ENCODE results near the gene LRP1-AS.

DNA sequence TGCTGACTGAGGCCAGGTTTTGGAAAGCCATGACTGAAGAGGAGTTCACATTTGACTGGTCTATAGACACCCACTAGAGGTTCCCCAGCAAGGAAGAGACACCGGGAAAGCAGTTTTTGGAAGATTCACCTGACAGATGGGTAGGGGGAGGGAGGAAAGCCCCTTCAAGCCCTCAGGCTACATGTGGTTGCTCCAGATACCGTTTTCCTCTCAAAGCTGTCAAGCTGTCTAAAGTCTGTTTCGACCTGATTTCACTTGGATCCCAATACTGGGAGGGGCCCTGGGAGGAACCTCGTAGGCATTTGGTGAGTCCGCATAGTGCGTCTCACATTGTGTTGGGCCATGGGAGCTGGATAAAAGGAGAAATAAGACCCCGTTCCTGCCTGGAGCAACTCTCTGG, 20.9 kb downstream of the LRP1-AS start:
- TF ChIP-seq EZH2 (IDR thresholded peaks at IDR 0.05) (no peak), CEBPB (IDR thresholded peaks at IDR 0.05; ENCODE audit: low read depth) (no peak), ZFX (IDR thresholded peaks at IDR 0.05) (no peak), POLR2A (IDR thresholded peaks at IDR 0.05; ENCODE audit: borderline replicate concordance, extremely low read depth, insufficient read depth, insufficient read length) (no peak), POLR2AphosphoS5 (IDR thresholded peaks at IDR 0.05; ENCODE audit: low read depth, low read length) (no peak), TCF7L2 (IDR thresholded peaks at IDR 0.05; ENCODE audit: borderline replicate concordance, extremely low read depth, insufficient read depth, insufficient read length) (no peak), EZH2phosphoT487 (IDR thresholded peaks at IDR 0.05; ENCODE audit: borderline replicate concordance) (no peak), ZNF274 (IDR thresholded peaks at IDR 0.05; ENCODE audit: low read depth, low read length) (no peak)
- TF ChIP-seq, protein P1, sequence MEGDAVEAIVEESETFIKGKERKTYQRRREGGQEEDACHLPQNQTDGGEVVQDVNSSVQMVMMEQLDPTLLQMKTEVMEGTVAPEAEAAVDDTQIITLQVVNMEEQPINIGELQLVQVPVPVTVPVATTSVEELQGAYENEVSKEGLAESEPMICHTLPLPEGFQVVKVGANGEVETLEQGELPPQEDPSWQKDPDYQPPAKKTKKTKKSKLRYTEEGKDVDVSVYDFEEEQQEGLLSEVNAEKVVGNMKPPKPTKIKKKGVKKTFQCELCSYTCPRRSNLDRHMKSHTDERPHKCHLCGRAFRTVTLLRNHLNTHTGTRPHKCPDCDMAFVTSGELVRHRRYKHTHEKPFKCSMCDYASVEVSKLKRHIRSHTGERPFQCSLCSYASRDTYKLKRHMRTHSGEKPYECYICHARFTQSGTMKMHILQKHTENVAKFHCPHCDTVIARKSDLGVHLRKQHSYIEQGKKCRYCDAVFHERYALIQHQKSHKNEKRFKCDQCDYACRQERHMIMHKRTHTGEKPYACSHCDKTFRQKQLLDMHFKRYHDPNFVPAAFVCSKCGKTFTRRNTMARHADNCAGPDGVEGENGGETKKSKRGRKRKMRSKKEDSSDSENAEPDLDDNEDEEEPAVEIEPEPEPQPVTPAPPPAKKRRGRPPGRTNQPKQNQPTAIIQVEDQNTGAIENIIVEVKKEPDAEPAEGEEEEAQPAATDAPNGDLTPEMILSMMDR (IDR thresholded peaks at IDR 0.05 in 2 of 3, conservative IDR thresholded peaks at IDR 0.05 in 1 of 3; ENCODE audit: borderline replicate concordance in 1 of 3, insufficient read depth in 1 of 3, low read depth in 2 of 3, low read length in 2 of 3), result no peak
- TF ChIP-seq, protein P2, sequence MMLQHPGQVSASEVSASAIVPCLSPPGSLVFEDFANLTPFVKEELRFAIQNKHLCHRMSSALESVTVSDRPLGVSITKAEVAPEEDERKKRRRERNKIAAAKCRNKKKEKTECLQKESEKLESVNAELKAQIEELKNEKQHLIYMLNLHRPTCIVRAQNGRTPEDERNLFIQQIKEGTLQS (IDR thresholded peaks at IDR 0.05), result no peak
- TF ChIP-seq, protein P3, sequence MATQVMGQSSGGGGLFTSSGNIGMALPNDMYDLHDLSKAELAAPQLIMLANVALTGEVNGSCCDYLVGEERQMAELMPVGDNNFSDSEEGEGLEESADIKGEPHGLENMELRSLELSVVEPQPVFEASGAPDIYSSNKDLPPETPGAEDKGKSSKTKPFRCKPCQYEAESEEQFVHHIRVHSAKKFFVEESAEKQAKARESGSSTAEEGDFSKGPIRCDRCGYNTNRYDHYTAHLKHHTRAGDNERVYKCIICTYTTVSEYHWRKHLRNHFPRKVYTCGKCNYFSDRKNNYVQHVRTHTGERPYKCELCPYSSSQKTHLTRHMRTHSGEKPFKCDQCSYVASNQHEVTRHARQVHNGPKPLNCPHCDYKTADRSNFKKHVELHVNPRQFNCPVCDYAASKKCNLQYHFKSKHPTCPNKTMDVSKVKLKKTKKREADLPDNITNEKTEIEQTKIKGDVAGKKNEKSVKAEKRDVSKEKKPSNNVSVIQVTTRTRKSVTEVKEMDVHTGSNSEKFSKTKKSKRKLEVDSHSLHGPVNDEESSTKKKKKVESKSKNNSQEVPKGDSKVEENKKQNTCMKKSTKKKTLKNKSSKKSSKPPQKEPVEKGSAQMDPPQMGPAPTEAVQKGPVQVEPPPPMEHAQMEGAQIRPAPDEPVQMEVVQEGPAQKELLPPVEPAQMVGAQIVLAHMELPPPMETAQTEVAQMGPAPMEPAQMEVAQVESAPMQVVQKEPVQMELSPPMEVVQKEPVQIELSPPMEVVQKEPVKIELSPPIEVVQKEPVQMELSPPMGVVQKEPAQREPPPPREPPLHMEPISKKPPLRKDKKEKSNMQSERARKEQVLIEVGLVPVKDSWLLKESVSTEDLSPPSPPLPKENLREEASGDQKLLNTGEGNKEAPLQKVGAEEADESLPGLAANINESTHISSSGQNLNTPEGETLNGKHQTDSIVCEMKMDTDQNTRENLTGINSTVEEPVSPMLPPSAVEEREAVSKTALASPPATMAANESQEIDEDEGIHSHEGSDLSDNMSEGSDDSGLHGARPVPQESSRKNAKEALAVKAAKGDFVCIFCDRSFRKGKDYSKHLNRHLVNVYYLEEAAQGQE (IDR thresholded peaks at IDR 0.05; ENCODE audit: low read depth), result no peak

Data from HCT116 (cell line).